Fibroblast of lung (primary cell): ENCODE measurements around the gene CALY. TPM values are rescaled to one million over a fixed set of nuclear protein-coding genes. Genes with fewer than 3 reads are reported as not detected.

Source experiments
- DNase-seq, 2 donors: peaks; one replicate each; pipeline versions ENCODE4 v3.0.0 to v3.0.0-alpha.2; 2010; ENCODE audit warnings: low read depth in 2 of 2
- H2AFZ ChIP-seq: 2 replicates; pipeline ENCODE4 v1.5.1; 2012; ENCODE audit warnings: low read length, control low read depth, inconsistent platforms
- H3K27ac ChIP-seq: 2 replicates; pipeline ENCODE4 v1.5.1; 2011; ENCODE audit warnings: low read length, control low read depth; ENCODE audit not compliant: insufficient read depth
- H3K27me3 ChIP-seq: 2 replicates; pipeline ENCODE4 v1.5.1; 2011; ENCODE audit warnings: mild to moderate bottlenecking, low read length; ENCODE audit not compliant: control insufficient read depth, insufficient read depth
- H3K36me3 ChIP-seq: 2 replicates; pipeline ENCODE4 v1.5.1; 2011; ENCODE audit warnings: low read length; ENCODE audit not compliant: control insufficient read depth, insufficient read depth
- H3K4me1 ChIP-seq: 2 replicates; pipeline ENCODE4 v1.5.1; 2011; ENCODE audit warnings: low read length; ENCODE audit not compliant: control insufficient read depth, insufficient read depth; ENCODE audit errors: extremely low read depth
- H3K4me2 ChIP-seq: 2 replicates; pipeline ENCODE4 v1.5.1; 2011; ENCODE audit warnings: low read length, control low read depth; ENCODE audit not compliant: insufficient read depth; ENCODE audit errors: extremely low read depth
- H3K4me3 ChIP-seq, 4 experiments: fragments of 200-600 bp in 1 of 4; sonication (generic) in 1 of 4; replicated peaks in 1 of 4; 2 replicates each; pipeline ENCODE4 v1.5.1; 2011 to 2016; ENCODE audit warnings: low read length in 4 of 4, low read depth in 3 of 4, mild to moderate bottlenecking in 3 of 4, control low read depth in 2 of 4, inconsistent platforms in 1 of 4, mixed read lengths in 1 of 4; ENCODE audit not compliant: insufficient read depth in 1 of 4; ENCODE audit errors: control extremely low read depth in 1 of 4
- H3K79me2 ChIP-seq: 2 replicates; pipeline ENCODE4 v1.5.1; 2012; ENCODE audit warnings: mild to moderate bottlenecking, low read length, inconsistent platforms; ENCODE audit not compliant: control insufficient read depth, insufficient read depth
- H3K9ac ChIP-seq: 2 replicates; pipeline ENCODE4 v1.5.1; 2011; ENCODE audit warnings: mild to moderate bottlenecking, low read length, control low read depth; ENCODE audit not compliant: insufficient read depth
- H3K9me3 ChIP-seq: 2 replicates; pipeline ENCODE4 v1.5.1; 2012; ENCODE audit warnings: low read depth, low read length; ENCODE audit not compliant: control insufficient read depth, insufficient read depth
- H4K20me1 ChIP-seq: 2 replicates; pipeline ENCODE4 v1.5.1; 2011; ENCODE audit warnings: low read length; ENCODE audit not compliant: control insufficient read depth, insufficient read depth; ENCODE audit errors: extremely low read depth
- CTCF ChIP-seq, 2 donors: IDR thresholded peaks in 1 of 2; conservative IDR thresholded peaks in 1 of 2; 1 replicate in 1 of 2; 2 replicates in 1 of 2; pipeline ENCODE4 v1.5.1; 2011 to 2012; ENCODE audit warnings: low read length in 2 of 2, control low read depth in 1 of 2, inconsistent platforms in 1 of 2, low read depth in 1 of 2, mild to moderate bottlenecking in 1 of 2
- EZH2 ChIP-seq: IDR thresholded peaks from 2 replicates; pipeline ENCODE4 v1.5.1; 2012; ENCODE audit warnings: low read length, control low read depth, mild to moderate bottlenecking; ENCODE audit errors: missing control alignments
- polyA plus RNA-seq, 2 donors: library from polyadenylated mRNA; depleted of rRNA in 1 of 2; stranded (reverse) in 1 of 2; unstranded in 1 of 2; fragments of >200 nt; gene quantifications; 2 replicates each; pipeline ENCODE4 v1.2.1, GENCODE V29; 2011 to 2012; ENCODE audit warnings: missing spikeins in 1 of 2
- total RNA-seq: library from RNA; depleted of rRNA; stranded (reverse); fragments of >200 nt; gene quantifications from 2 replicates; pipeline ENCODE4 v1.2.1, GENCODE V29; 2014

The CALY gene
- total and polyA plus RNA-seq, 2 donors (not counting 1 experiment from before 2014, with no cell fraction given), result not detected

- no peak for DNase-seq
- no peaks in the 10 kb centered on the region for H3K79me2 ChIP-seq
- TF ChIP-seq EZH2 (no peak), CTCF (conservative IDR thresholded peaks at IDR 0.05 in 1 of 2, IDR thresholded peaks at IDR 0.05 in 1 of 2; ENCODE audit: low read depth in 1 of 2, low read length in 2 of 2) (no peak)
- H3K36me3 ChIP-seq, result peaks cover 44% of the 10 kb centered on the region
- no peak overlapping the region for H3K4me2 ChIP-seq
- no peaks in the 10 kb centered on the region for H4K20me1 ChIP-seq
- peaks cover 13% of the 10 kb centered on the region for H3K4me1 ChIP-seq
- H3K9ac ChIP-seq, result no peak overlapping the region
- no peak overlapping the region for H3K27ac ChIP-seq
- H3K9me3 ChIP-seq, result no peaks in the 10 kb centered on the region
- H2AFZ ChIP-seq, result no peak overlapping the region
- H3K27me3 ChIP-seq, result no peaks in the 10 kb centered on the region
- no peak overlapping the region for H3K4me3 ChIP-seq
These were observed 42.5 kb downstream of the CALY start for GRCh38 chr10:133294189-133294588.

- Histone ChIP-seq H3K4me3 (no peak overlapping the region), H3K4me2 (no peak overlapping the region), H3K4me1 (peaks cover 13% of the 10 kb centered on the region), H3K9ac (no peak overlapping the region), H3K36me3 (peaks cover 46% of the 10 kb centered on the region), H2AFZ (no peak overlapping the region), H3K79me2 (no peaks in the 10 kb centered on the region), H3K27me3 (no peaks in the 10 kb centered on the region), H3K27ac (peak overlapping the region; percentile 54), H4K20me1 (no peaks in the 10 kb centered on the region), H3K9me3 (no peaks in the 10 kb centered on the region)
- no peak for TF ChIP-seq CTCF (conservative IDR thresholded peaks at IDR 0.05 in 1 of 2, IDR thresholded peaks at IDR 0.05 in 1 of 2; ENCODE audit: low read depth in 1 of 2, low read length in 2 of 2)
- TF ChIP-seq EZH2, result no peak
- DNase-seq, result no peak
These were observed 42.9 kb downstream of the CALY start for GRCh38 chr10:133293810-133294119.

GRCh38 chr10:133292919-133293809 lies 43.5 kb downstream of the CALY start:
- no peaks in the 10 kb centered on the region for H3K9me3 ChIP-seq
- peak overlapping the region; percentile 37 for H3K4me2 ChIP-seq
- no peak for TF ChIP-seq CTCF (conservative IDR thresholded peaks at IDR 0.05 in 1 of 2, IDR thresholded peaks at IDR 0.05 in 1 of 2; ENCODE audit: low read depth in 1 of 2, low read length in 2 of 2)
- TF ChIP-seq EZH2, result no peak
- H3K79me2 ChIP-seq, result no peaks in the 10 kb centered on the region
- H3K36me3 ChIP-seq, result peaks cover 46% of the 10 kb centered on the region
- no peak overlapping the region for H3K9ac ChIP-seq
- DNase-seq, result peak; percentile 56 to 60
- peak overlapping the region; percentile 54 for H3K27ac ChIP-seq
- peaks cover 13% of the 10 kb centered on the region for H3K4me1 ChIP-seq
- no peak overlapping the region for H3K4me3 ChIP-seq
- no peaks in the 10 kb centered on the region for H3K27me3 ChIP-seq
- H2AFZ ChIP-seq, result no peak overlapping the region
- H4K20me1 ChIP-seq, result no peaks in the 10 kb centered on the region
